OCI-LY3 (cell line): Measurements from ENCODE around the gene RSPH9.

Source experiments
- CTCF ChIP-seq: fragments of 200-600, 300-600 bp; sonication (generic); IDR thresholded peaks from 2 replicates; pipeline ENCODE4 v1.5.1; 2014; ENCODE audit warnings: antibody characterized with exemption, low read length, low read depth
- EZH2phosphoT487 ChIP-seq: fragments of 200-600 bp; shearing (Covaris generic); IDR thresholded peaks from 2 replicates; pipeline ENCODE4 v1.6.1; 2018; ENCODE audit warnings: antibody characterized with exemption, mixed run types, low read depth

- TF ChIP-seq CTCF (no peak), EZH2phosphoT487 (no peak)
Measured at GRCh38 chr6:43717389-43717788, 72.6 kb downstream of the RSPH9 start.
